ENCODE measurements around the gene GTF3C1. TPM values are rescaled to one million over a fixed set of nuclear protein-coding genes. Genes with fewer than 3 reads are reported as not detected.
A peak's percentile ranks its signal among the peaks of the same experiment; 100 is the strongest.
"Not testable (repeated sequence)": the region's sequence is repeated elsewhere in the genome, so short reads cannot be mapped to it uniquely, and the experiment has no call there.

Gene GTF3C1
- total RNA-seq, 1 donor from 2014 or later = 95.1 TPM

DNA sequence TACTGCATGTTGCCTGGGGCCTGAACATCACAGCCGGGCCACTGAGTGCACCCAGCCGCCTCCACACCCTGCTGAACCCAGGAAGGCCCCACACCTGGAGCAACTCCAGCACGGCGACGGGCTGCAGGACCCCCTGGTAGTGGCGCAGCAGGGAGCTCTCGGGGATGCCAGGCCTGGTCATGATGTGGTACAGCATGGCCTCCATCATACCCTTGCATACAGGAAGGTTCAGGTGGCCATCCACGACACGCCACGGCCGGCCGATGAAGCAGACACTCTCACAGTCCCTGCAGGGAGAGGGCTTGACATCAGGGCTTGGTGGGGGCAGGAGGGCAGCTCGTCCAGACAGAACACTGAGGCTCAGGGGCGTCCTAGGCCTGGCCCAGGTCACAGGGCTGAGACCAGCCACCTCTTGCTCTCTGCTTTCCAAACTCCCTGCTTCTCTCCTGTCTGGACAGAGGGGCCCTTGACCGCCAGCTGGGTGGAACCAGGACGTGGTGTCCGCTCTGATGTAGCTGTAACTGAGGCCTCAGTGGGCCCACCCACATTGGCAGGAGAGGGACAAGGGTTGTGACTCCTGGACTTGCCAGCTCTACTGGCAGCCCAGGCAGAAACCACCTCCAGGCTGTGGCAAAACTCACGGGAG lies 87.4 kb downstream of the GTF3C1 start:
- DNase-seq = no peak

DNA sequence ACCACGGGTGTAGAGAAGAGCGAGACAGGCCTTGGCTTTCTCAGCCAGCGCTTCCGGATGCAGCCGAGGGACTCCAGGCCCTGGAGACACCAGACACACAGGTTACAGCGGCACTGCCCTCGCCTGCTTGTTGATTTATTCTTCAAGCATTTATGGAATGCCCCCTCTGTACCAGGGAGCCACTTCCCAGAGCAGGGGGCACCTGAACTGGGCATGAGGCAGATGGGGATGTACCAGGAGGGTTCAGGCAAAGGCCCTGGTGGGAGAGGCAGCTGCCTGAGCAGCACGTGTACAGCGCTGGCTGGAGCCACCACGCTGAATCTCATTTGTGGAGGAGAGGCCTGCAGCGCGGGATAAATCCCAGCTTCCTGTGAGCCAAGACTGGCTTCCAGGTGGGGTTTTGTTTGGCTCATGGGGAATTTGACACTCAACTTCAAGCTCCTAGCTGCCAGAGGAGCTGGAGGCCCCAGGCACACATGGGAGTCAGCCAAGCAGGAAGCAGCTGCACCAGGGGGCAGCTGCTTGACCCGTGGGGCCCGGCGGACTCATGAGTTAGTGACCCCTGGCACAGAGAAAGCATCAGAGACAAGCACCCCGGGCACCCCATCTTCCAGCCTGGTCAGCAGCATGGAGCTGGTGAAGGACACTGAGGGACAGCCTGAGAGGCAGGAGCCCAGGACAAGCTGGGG lies 88.1 kb downstream of the GTF3C1 start:
- peak; percentile 77 for DNase-seq

DNA sequence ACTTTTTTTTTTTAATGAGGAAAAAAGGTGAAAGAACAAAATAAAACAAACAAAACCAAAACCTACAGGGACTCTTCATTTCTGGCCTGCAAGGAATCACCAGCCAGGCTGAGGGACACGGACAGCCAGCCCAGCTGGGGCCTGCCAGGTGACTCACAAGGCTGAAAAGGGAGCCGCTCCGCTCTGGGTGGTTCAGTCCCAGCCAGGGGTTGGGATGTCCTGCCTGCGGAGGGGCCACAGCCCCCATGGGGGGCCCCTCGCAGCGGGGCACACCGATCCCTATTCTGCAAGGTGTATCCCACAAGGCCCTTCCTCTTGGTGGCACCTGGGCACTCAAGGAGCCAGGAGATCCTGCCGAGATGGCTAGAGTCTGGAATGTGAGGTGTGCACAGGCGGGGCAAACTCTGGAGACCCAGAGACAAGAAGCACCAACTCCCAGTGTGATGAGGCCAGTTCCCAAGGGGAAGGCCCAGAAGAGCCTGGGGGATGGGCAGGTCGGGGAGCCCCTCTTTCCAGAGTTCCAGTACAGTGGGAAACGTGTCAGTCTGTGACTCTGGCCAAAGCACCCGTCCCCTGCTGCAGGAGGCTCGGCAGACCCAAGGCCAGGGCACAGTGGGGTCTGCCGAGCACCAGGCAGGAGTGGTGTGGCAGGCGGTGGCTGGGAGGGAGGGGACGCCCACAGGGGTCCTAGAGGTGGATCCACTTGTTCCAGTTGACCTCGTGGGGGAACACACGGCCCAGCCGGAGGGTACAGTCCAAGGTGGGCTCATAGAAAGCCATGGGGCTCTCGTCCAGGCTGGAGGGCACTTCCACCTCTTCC lies 88.8 kb downstream of the GTF3C1 start:
- DNase-seq = no peak

DNA sequence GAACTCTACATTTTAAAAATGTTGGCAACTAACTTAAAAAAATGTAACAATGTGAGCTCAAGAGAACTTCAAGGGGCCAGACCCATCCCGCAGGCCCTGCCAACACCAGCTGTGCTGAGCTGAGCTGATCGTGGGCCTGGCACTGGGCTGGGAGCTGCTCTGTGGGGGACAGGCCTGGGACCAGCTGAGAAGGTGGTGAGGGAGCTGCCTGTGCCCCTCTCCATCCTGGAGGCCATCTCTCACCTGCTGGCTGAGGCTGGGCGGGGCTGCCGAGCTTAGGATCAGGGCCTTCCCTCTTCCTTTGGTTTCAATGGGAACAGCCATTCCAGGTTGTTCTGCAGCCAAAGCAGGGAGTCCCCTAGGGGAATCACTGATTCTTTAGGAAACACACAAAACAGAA lies 89.5 kb downstream of the GTF3C1 start:
- peak; percentile 22 for DNase-seq

DNA sequence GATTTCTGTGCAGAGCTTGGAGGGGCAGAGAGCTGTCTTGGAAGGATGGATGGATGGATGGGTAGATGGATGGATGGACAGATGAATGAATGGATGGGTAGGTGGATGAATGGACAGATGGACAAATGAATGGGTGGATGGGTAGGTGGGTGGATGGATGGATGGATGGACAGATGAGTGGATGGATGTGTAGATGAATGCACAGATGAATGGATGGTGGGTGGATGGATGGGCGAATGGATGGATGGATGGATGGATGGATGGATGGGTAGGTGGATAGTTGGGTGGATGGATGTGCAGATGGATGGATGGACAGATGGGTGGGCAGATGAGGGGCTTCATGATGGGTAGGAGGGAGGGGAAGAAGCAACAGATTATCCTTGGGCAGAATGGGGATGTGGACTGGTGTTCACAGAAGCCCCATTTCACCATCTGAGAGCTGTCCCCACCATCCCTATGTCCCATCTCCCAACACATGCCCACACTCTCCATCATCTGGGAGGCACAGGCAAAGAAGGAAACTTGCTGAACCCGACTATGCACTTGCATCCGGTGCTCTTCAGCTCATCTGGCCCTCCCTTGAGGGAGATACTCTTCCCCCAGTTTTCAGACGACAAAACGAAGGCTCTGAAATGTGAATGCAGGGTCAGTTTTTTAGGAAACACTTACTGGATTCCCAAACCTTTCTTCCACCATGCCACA lies 90.6 kb downstream of the GTF3C1 start:
- DNase-seq = no peak

DNA sequence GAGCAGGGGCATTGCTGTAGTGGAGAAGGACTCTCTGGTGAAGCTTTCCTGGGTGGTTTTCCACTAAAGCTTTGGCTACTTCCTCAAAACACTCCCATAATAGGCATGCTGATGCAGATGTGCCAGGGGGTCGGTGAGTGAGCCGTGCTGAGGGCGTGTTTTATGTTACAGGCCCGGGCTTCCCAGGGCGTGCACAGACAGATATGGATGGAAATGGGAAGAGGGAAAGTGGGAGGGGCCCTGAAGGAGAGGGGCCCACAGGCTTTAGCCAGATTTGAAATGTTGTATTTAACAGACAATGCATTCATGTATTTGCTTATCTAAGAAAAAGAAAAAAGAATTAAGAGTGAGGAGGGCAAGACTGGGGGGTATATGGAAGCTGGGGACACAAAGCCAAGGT lies 91.5 kb downstream of the GTF3C1 start:
- DNase-seq = peak; percentile 66

DNA sequence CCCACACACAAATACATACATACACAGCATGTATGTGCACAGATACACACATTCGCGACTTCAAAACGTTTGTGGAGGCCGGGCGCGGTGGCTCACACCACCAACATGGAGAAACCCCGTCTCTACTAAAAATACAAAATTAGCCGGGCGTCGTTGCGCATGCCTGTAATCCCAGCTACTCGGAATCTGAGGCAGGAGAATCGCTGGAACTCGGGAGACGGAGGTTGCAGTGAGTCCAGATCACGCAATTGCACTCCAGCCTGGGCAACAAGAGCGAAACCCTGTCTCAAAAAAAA lies 92.2 kb downstream of the GTF3C1 start:
- DNase-seq = not testable (repeated sequence)

DNA sequence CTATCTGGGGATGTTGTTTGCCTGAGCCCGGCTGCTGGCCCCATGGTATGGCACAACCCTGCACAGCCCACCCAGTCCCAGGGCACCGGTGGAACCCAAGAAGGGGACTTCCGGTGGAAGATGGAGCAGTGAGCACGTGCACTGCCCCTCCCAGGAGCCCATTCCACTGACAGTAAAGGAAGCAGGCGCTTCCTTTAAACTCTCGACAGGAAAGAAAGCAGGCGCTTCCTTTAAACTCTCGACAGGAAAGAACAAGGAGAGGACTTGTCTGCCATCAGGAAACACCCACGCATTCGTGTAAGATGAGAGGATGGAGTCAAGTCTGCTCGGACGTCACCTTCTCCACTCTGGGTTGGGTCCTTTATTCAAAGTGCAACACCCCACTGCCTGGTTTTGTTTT lies 94.0 kb downstream of the GTF3C1 start:
- no peak for DNase-seq

DNA sequence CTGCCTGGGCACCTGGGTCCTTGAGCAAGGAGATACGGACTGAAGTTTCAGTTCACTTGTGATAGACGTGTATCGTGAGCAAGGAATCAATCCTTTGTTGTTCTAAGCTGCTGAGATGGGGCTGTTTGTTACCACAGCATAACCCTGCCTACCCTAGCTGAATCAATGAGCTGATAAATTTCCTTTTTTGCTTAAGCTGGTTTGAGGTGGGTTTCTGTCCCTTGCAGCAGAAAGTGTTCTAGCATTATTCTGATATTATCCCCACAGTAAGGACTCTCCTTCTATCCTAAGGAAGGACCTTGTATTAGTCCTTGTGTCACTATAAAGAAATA lies 96.3 kb downstream of the GTF3C1 start:
- no peak for DNase-seq

DNA sequence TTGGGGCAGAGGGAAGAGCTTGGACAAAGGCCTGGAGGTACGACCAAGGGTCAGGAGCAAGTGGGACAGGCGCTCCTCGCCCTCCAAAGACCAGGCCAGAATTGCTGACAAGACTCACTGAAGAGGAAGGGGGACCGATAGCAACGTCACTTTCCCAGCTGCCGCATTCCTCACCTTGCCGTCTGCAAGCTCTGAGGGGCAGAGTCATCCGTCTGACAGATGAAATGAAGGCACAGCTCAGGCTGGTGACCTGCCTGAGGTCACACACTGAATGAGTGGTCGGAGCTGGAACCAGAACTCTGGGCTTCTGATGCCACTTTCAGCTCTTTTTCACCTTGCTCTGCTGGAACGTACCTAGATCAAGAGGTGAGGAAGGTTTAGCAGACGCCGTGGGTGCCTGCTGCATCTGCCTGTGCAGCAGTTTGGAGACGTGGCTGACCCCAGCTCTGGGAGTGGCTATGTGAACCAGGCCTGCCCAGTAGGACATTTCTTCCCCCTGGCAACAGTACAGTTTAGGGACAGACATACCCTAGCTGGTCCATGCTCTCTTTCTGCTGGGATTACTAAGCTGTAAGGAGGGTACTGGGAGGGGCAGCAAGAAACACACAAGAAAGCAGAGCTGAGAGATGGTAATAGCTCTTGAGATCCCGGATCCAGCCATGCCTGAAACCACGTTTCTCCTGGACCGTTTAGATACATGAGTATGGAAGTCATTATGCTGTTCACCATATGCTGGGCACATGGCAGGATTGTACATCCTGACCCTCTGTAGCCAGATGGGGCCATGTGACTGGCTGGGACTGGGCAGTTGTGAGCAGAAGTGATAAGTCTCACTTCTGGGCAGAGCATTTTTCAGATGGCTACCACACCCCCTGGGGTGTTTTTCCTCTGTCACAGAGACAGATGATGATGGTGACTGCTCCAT lies 96.9 kb downstream of the GTF3C1 start:
- no peak for DNase-seq

DNA sequence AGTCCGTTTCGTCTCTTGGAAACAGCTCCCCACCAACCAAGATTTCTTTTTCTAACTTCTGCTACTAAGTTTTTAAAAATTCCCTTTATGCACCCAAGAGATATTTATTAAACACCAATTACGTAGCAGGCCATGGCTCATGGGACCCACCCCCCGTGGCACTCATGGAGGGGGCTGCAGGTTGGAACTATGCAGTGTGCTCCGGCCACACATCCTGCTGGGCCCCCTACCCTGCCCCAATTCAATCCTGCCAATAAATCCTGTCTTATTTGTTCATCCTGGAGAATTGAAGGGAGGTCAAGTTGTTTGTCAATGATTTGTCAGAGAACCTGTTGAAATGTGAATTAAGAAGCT lies 99.5 kb downstream of the GTF3C1 start:
- no peak for DNase-seq

DNA sequence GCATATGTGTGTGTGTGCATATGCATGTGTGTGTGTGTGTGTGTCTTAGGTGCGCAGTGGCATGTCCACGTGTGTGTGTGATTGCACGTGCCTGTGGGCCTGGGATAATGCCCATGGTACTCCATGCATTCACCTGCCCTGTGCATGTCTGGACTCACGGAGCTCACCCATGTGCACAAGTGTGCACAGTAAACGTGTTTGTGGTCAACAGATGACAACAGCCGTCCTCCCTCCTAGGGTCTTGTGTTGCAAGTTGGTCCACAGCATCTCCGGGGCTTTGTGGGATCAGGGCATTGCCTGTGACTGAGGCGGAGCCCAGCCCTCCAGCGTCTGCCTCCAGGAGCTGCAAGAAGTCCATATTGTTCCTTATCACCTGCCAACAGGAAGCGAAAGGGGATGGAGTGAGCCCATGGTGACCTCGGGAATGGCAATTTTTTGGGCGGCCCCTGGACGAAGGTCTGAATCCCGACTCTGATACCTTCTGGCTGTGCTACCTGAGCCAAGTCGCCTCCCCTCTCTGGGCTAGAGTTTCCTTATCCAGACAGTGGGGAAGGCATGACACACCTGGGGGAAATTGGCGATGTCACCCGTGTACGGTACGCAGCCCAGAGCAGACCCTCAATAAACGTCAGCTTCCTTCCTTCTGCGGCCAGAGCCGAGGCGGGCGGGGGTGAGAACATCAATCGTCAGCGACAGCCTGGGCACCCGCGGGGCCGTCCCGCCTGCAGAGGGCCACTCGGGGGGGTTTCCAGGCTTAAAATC lies 100.1 kb downstream of the GTF3C1 start:
- no peak for DNase-seq

DNA sequence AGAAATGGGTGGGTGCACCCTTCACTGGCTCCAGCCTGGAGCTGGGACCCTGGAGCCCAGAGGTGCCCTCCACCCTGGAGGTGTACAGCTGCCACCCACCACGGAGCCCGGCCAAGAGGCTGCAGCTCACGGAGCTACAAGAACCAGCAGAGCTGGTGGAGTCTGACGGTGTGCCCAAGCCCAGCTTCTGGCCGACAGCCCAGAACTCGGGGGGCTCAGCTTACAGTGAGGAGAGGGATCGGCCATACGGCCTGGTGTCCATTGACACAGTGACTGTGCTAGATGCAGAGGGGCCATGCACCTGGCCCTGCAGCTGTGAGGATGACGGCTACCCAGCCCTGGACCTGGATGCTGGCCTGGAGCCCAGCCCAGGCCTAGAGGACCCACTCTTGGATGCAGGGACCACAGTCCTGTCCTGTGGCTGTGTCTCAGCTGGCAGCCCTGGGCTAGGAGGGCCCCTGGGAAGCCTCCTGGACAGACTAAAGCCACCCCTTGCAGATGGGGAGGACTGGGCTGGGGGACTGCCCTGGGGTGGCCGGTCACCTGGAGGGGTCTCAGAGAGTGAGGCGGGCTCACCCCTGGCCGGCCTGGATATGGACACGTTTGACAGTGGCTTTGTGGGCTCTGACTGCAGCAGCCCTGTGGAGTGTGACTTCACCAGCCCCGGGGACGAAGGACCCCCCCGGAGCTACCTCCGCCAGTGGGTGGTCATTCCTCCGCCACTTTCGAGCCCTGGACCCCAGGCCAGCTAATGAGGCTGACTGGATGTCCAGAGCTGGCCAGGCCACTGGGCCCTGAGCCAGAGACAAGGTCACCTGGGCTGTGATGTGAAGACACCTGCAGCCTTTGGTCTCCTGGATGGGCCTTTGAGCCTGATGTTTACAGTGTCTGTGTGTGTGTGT lies 100.9 kb downstream of the GTF3C1 start:
- DNase-seq = peak; percentile 86

DNA sequence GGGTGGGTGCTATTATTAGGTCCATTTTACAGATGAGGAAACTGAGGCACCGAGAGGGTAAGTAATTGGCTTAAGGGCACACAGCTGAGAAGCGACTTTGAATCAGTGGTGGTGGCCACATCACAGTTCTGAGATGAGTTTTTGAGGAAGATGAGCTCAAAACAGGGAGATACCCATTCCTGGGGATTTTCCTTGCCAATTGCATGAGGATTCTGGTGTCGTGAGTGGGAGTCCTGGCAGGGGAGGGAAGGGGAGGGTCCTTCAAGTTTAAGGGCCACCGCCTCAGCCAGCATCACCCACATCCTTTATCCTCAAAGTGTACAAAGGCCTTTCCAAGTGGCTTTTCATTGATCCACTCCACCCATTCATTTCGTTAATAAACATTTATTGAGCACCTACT lies 102.4 kb downstream of the GTF3C1 start:
- DNase-seq = no peak

DNA sequence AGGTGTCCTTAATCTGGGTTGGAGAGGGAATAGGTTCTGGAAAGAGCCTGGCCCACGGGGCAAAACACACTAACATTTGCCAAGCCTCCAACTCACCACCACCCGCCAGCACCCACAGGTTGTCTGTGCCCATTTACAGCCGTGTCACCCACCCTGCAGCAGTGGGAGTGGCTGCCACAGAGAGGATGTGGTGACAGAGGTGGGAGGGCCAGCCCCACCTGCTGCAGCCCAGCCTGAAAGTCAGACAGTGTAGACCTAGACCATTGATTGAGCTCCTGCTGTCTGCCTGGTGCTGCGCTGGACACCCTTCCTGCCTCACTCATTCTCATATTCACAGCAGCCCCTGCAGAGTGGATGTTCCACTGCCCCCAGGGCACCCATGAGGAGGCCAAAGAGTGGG lies 103.0 kb downstream of the GTF3C1 start:
- no peak for DNase-seq

DNA sequence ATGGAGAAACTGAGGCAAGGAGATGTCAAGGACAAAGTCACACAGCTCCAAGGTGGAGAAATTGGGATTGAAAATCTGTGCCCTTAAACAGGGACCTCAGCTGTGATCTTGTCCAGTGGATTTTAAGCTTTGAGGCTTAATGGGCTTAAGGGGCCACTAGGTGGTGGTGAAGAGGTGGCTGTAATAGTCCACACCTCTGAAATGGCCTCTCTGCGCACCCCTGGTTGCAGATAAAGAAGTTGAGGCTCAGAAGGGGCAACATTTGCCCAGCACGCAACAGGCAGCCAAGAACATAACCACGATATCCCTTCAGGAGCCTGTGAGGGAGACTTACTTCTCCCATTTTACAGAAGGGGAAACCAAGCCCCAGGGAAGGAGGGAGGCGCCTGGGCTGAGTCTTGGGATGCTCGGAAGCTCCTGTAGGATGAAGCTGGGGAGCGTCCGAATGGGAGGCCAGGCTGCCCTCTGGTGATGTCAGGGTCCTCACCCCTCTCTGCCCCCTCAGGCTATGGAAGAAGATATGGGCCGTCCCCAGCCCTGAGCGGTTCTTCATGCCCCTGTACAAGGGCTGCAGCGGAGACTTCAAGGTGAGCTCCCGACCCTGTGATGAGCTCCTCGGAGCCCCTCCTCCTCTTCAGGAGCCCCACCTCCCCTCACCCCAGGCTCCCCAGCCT lies 104.1 kb downstream of the GTF3C1 start:
- DNase-seq = no peak

DNA sequence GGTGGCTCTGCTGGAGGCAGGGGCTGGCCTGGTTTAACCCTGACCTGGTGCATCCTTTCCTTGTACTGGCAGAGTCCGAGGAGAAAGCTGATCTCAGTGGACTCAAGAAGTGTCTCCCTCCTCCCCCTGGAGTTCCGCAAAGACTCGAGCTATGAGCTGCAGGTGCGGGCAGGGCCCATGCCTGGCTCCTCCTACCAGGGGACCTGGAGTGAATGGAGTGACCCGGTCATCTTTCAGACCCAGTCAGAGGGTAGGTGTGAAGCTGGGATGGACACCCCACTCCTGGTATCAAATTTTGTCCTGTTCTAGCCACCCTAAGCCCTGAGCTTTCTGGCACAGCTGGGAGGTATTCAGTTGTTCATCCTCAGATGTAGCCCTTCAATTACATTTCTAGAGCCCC lies 105.2 kb downstream of the GTF3C1 start:
- DNase-seq = no peak

DNA sequence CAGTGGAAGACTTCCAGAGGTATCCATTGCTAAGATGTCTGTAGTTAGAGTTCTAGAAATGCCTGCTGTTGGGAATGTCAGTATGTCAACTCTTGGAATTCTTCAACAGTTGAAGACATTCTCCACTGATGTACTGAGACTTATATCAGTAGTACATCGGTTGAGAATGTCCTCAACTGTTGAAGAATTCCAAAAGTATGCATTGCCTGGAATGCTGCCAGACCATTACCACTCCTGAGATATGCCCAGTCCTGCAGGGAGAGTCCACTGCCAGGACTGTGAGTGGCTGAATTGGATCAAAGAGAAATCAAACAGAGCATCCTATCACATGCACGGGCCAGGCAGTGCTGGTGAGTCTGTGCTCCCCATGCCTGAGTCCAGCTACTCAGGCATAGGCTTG lies 105.7 kb downstream of the GTF3C1 start:
- no peak for DNase-seq

DNA sequence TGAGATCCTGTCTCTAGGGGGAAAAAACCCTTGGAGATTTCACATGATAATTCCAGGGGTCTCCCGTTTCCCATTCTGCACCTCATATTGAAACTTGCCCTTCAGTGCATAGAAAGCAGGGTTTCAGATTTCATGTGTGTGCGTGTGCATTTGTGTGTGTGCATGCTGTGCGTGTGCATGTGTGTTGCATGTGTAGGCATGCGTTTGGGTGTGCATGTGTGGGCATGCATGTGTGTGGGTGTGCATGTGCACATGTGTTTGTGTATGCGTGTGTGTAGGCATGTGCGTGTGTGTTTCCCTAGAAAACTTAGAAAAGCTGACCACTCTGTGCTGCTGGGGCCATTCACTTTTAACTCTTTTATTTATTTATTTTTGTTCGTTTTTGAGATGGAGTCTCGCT lies 107.7 kb downstream of the GTF3C1 start:
- no peak for DNase-seq

DNA sequence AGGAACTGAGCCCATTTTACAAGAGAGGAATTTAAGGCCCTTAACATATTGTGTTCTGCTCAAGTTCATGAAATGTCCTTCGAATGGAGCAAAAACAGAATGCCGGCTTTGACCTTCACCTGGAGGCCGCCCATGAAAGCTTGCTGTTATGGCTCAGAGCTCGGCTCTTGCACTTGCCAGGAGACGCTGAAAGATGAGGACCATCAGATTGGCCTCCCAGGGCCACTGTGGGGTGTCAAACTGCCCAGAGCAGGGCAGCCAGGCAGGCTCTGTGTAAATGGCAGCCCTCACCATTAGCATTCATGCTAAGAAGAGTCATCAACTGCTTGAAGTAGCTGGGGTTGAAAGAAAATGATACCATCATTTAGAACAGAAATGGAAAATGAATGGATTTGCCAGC lies 108.4 kb downstream of the GTF3C1 start:
- no peak for DNase-seq

Data from tongue (tissue), 2 donors.